ENCODE data around the gene UGT1A5. TPM values are rescaled to one million over a fixed set of nuclear protein-coding genes. Genes with fewer than 3 reads are reported as not detected.

The UGT1A5 gene
- total RNA-seq, 1 donor from 2014 or later: not detected

GRCh38 chr2:233817361-233817911, 104.7 kb downstream of the UGT1A5 start:
- TF ChIP-seq EZH2phosphoT487 (IDR thresholded peaks at IDR 0.05) (no peak), CTCF (IDR thresholded peaks at IDR 0.05) (no peak), EZH2 (IDR thresholded peaks at IDR 0.05) (no peak)
- no peaks in the 10 kb centered on the region for H3K36me3 Mint-ChIP-seq
- peaks cover 10% of the 10 kb centered on the region for H3K4me1 Mint-ChIP-seq
- Histone ChIP-seq H3K4me3 (no peak overlapping the region), H3F3A (ENCODE audit: low read depth) (no peaks in the 10 kb centered on the region), H3K9ac (no peak overlapping the region), H3K79me2 (ENCODE audit: low read depth) (no peaks in the 10 kb centered on the region), H3K27ac (no peak overlapping the region), H3K4me2 (no peak overlapping the region), H3K4me1 (no peaks in the 10 kb centered on the region), H3K27me3 (no peaks in the 10 kb centered on the region), H3K9me3 (ENCODE audit: low read depth) (no peaks in the 10 kb centered on the region), H2AFZ (replicated peaks) (no peak overlapping the region), H4K20me1 (ENCODE audit: low read depth) (no peaks in the 10 kb centered on the region), H3K36me3 (no peaks in the 10 kb centered on the region)
- H3K9me3 Mint-ChIP-seq: no peaks in the 10 kb centered on the region
- peaks cover 4% of the 10 kb centered on the region for H3K27me3 Mint-ChIP-seq (ENCODE audit: insufficient read depth, low read depth)
- no peak overlapping the region for H3K27ac Mint-ChIP-seq
- peak overlapping the region; percentile 65 for H3K4me3 Mint-ChIP-seq
- no peak for DNase-seq (ENCODE audit: low spot score)

- H3K4me2 ChIP-seq: no peak overlapping the region
- Mint-ChIP-seq H3K4me1 (peaks cover 10% of the 10 kb centered on the region), H3K27ac (no peak overlapping the region), H3K4me3 (no peak overlapping the region), H3K36me3 (no peaks in the 10 kb centered on the region), H3K9me3 (no peaks in the 10 kb centered on the region), H3K27me3 (ENCODE audit: insufficient read depth, low read depth) (peaks cover 4% of the 10 kb centered on the region)
- no peak for DNase-seq (ENCODE audit: low spot score)
- H3K4me1 ChIP-seq: no peaks in the 10 kb centered on the region
- no peaks in the 10 kb centered on the region for H3F3A ChIP-seq (ENCODE audit: low read depth)
- H2AFZ ChIP-seq (replicated peaks): no peak overlapping the region
- no peak overlapping the region for H3K4me3 ChIP-seq
- TF ChIP-seq CTCF (IDR thresholded peaks at IDR 0.05): no peak
- no peak for TF ChIP-seq EZH2phosphoT487 (IDR thresholded peaks at IDR 0.05)
- TF ChIP-seq EZH2 (IDR thresholded peaks at IDR 0.05): no peak
- no peaks in the 10 kb centered on the region for H3K36me3 ChIP-seq
- no peak overlapping the region for H3K27ac ChIP-seq
- no peaks in the 10 kb centered on the region for H4K20me1 ChIP-seq (ENCODE audit: low read depth)
- no peaks in the 10 kb centered on the region for H3K9me3 ChIP-seq (ENCODE audit: low read depth)
- H3K9ac ChIP-seq: no peak overlapping the region
- no peaks in the 10 kb centered on the region for H3K79me2 ChIP-seq (ENCODE audit: low read depth)
- no peaks in the 10 kb centered on the region for H3K27me3 ChIP-seq
Observed at GRCh38 chr2:233817995-233818638, 105.4 kb downstream of the UGT1A5 start.

- DNase-seq (ENCODE audit: low spot score): no peak
- Mint-ChIP-seq H3K27me3 (ENCODE audit: insufficient read depth, low read depth) (peaks cover 4% of the 10 kb centered on the region), H3K9me3 (no peaks in the 10 kb centered on the region), H3K4me3 (no peak overlapping the region), H3K36me3 (no peaks in the 10 kb centered on the region), H3K27ac (no peak overlapping the region), H3K4me1 (peaks cover 10% of the 10 kb centered on the region)
- TF ChIP-seq EZH2phosphoT487 (IDR thresholded peaks at IDR 0.05) (no peak), CTCF (IDR thresholded peaks at IDR 0.05) (no peak), EZH2 (IDR thresholded peaks at IDR 0.05) (no peak)
- Histone ChIP-seq H4K20me1 (ENCODE audit: low read depth) (no peaks in the 10 kb centered on the region), H3K4me2 (no peak overlapping the region), H3K4me1 (no peaks in the 10 kb centered on the region), H3K9me3 (ENCODE audit: low read depth) (no peaks in the 10 kb centered on the region), H3K36me3 (no peaks in the 10 kb centered on the region), H3K79me2 (ENCODE audit: low read depth) (no peaks in the 10 kb centered on the region), H2AFZ (replicated peaks) (no peak overlapping the region), H3K27ac (no peak overlapping the region), H3F3A (ENCODE audit: low read depth) (no peaks in the 10 kb centered on the region), H3K4me3 (no peak overlapping the region), H3K27me3 (no peaks in the 10 kb centered on the region), H3K9ac (no peak overlapping the region)
Observed at GRCh38 chr2:233818639-233819621, 106.2 kb downstream of the UGT1A5 start.

Data from neural progenitor cell (in vitro differentiated cells).